Skin epidermis (tissue), 12 donors: ENCODE data around the gene NCOA1.
A peak's percentile ranks its signal among the peaks of the same experiment; 100 is the strongest.

Experiments used
- H3K27ac ChIP-seq, 21 experiments: fragments of 200-600 bp; sonication (generic) in 11 of 21; one replicate each; pipeline ENCODE4 v1.5.0; 2020; ENCODE audit warnings: mild to moderate bottlenecking in 3 of 21, inconsistent platforms in 2 of 21, moderate library complexity in 2 of 21
- H3K4me3 ChIP-seq, 7 experiments: fragments of 200-600 bp; sonication (generic) in 2 of 7; one replicate each; pipeline ENCODE4 v1.5.0; 2020; ENCODE audit warnings: inconsistent platforms in 2 of 7, mild to moderate bottlenecking in 2 of 7, moderate library complexity in 1 of 7

Gene NCOA1

GRCh38 chr2:24497685-24498084 is 6.6 kb downstream of the NCOA1 start:
- H3K4me3 ChIP-seq = no peak overlapping the region
- H3K27ac ChIP-seq = no peak overlapping the region

- H3K4me3 ChIP-seq = no peak overlapping the region
Observed at GRCh38 chr2:24498121-24498520, 7.1 kb downstream of the NCOA1 start.

GRCh38 chr2:24501813-24502212 is 10.8 kb downstream of the NCOA1 start:
- H3K4me3 ChIP-seq = no peak overlapping the region
- H3K27ac ChIP-seq = no peak overlapping the region

More at GRCh38 chr2:24498121-24498520, 7.1 kb downstream of the NCOA1 start:
- H3K27ac ChIP-seq = no peak overlapping the region

- H3K27ac ChIP-seq = no peak overlapping the region
- no peak overlapping the region for H3K4me3 ChIP-seq
Observed at GRCh38 chr2:24505534-24506275, 14.7 kb downstream of the NCOA1 start.

GRCh38 chr2:24507549-24507948 is 16.5 kb downstream of the NCOA1 start:
- Histone ChIP-seq H3K27ac (no peak overlapping the region), H3K4me3 (no peak overlapping the region)

- no peak overlapping the region for H3K4me3 ChIP-seq
Observed at GRCh38 chr2:24508878-24509277, 17.8 kb downstream of the NCOA1 start.

GRCh38 chr2:24509425-24509824 is 18.4 kb downstream of the NCOA1 start:
- no peak overlapping the region for H3K4me3 ChIP-seq
- no peak overlapping the region for H3K27ac ChIP-seq

More at GRCh38 chr2:24508878-24509277, 17.8 kb downstream of the NCOA1 start:
- no peak overlapping the region for H3K27ac ChIP-seq

- Histone ChIP-seq H3K4me3 (no peak overlapping the region), H3K27ac (no peak overlapping the region)
Observed at GRCh38 chr2:24509840-24510239, 18.8 kb downstream of the NCOA1 start.

GRCh38 chr2:24510771-24511170 is 19.7 kb downstream of the NCOA1 start:
- Histone ChIP-seq H3K4me3 (no peak overlapping the region), H3K27ac (no peak overlapping the region)

- no peak overlapping the region for H3K4me3 ChIP-seq
- no peak overlapping the region for H3K27ac ChIP-seq
Observed at GRCh38 chr2:24511198-24511597, 20.1 kb downstream of the NCOA1 start.

- Histone ChIP-seq H3K4me3 (no peak overlapping the region), H3K27ac (no peak overlapping the region)
Observed at GRCh38 chr2:24511894-24512293, 20.8 kb downstream of the NCOA1 start.

- Histone ChIP-seq H3K4me3 (no peak overlapping the region), H3K27ac (no peak overlapping the region)
Observed at GRCh38 chr2:24512404-24512803, 21.4 kb downstream of the NCOA1 start.

GRCh38 chr2:24512831-24513230 is 21.8 kb downstream of the NCOA1 start:
- Histone ChIP-seq H3K4me3 (no peak overlapping the region), H3K27ac (no peak overlapping the region)

- Histone ChIP-seq H3K27ac (no peak overlapping the region), H3K4me3 (no peak overlapping the region)
Observed at GRCh38 chr2:24513281-24514071, 22.4 kb downstream of the NCOA1 start.

- no peak overlapping the region for H3K4me3 ChIP-seq
- H3K27ac ChIP-seq = no peak overlapping the region
Observed at GRCh38 chr2:24514820-24515219, 23.8 kb downstream of the NCOA1 start.

GRCh38 chr2:24515335-24515734 is 24.3 kb downstream of the NCOA1 start:
- no peak overlapping the region for H3K4me3 ChIP-seq
- peak overlapping the region in 1 of 21 experiments; percentile 27 for H3K27ac ChIP-seq

GRCh38 chr2:24515831-24516230 is 24.8 kb downstream of the NCOA1 start:
- no peak overlapping the region for H3K4me3 ChIP-seq
- H3K27ac ChIP-seq = peak overlapping the region in 1 of 21 experiments; percentile 27

- Histone ChIP-seq H3K27ac (no peak overlapping the region), H3K4me3 (no peak overlapping the region)
Observed at GRCh38 chr2:24517247-24517646, 26.2 kb downstream of the NCOA1 start.

- Histone ChIP-seq H3K4me3 (no peak overlapping the region), H3K27ac (no peak overlapping the region)
Observed at GRCh38 chr2:24520175-24520574, 29.1 kb downstream of the NCOA1 start.

GRCh38 chr2:24521162-24521857 is 30.3 kb downstream of the NCOA1 start:
- H3K27ac ChIP-seq = no peak overlapping the region
- no peak overlapping the region for H3K4me3 ChIP-seq
